ENCODE results near the gene SLC66A1.

GRCh38 chr1:19329188-19329587 lies 17.1 kb downstream of the SLC66A1 start:
- TF ChIP-seq CTCF (IDR thresholded peaks at IDR 0.05) (no peak), EZH2phosphoT487 (IDR thresholded peaks at IDR 0.05) (no peak), EZH2 (IDR thresholded peaks at IDR 0.05) (no peak)
